ELR (cell line): ENCODE measurements around the gene PI16.

Source experiments
- DNase-seq: peaks from one replicate; pipeline ENCODE4 v3.0.0-alpha.2; 2015; ENCODE audit warnings: low read depth

The PI16 gene

DNA sequence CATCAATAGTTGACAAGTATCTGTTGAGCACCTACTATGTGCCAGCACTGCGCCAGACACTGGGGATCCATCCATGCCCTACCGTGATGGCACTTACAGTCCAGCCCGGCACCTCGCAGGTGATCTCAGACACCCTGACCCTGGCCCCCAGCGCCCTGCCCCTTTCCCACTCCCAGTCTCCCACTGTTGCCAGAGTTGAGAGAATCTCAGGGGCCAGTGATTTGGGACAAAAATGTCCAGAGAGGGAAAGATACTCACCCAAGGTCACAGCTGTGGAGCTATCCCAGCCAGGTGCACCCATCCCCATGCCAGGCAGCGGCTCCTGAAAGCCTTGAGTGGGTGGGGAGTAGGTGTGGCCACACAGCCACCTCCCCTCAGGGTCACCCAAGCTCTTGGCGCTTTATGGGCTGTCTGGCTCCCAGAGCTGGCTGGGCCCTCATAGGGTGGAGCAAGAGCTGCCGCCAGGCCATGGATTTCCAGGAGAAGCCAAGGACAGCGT, 3.3 kb downstream of the PI16 start:
- no peak for DNase-seq

DNA sequence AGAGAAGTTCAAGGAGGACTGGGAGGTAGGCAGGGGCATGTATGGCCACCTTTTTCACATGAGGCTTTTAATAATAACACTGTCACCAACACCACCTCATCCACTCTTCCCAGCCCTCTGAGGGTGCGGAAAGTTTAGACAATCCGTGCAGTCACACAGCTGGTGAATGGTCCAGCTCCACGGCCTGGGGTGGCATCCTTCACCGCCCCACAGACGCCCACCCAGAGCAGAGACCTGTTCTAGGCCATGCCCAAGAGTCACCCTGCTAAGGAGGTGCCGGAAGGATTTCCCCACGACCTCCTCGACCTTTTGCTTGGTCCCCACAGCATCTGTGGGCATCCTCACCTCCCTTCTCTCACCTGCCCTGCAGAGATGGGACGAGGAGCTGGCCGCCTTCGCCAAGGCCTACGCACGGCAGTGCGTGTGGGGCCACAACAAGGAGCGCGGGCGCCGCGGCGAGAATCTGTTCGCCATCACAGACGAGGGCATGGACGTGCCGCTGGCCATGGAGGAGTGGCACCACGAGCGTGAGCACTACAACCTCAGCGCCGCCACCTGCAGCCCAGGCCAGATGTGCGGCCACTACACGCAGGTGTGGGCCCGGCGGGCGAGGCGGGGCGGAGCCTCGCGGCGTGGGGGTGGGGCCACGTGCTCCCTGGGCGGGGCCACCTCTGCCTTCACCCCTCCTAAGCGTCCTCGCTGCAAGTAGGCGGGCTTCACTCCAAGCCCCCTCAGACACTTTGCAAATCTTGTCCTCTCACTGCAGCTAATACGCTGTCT, 4.4 kb downstream of the PI16 start:
- no peak for DNase-seq

DNA sequence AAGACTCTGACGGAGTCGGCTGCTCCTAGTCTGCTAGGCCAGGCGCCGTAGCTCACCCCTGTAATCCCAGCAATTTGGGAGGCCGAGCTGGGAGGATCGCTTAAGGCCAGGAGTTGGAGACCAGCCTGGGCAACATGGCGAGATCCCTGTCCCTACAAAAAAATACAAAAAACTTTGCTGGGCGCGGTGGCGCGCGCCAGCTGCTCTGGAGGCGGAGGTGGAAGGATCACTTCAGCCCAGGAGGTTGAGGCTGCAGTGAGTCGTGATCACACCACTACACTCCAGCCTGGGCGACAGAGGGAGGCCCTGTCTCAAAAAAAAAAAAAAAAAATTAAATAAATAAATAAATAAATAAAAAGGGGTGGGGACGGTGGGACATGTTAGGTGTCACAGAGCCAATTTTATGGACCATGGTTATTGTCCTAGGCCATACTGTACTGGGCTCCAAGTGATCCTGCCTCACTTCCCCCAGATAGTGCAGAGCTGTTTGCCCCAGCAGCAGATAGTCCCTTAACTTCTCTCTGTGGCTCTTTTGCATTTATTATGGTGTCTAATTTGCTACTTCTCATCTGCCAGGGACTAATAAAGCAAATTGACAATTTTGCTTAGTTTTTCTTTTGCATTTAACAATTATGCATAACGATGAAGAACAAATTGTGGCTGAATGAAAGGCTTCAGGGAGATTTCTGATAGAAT, 5.2 kb downstream of the PI16 start:
- DNase-seq: no peak

DNA sequence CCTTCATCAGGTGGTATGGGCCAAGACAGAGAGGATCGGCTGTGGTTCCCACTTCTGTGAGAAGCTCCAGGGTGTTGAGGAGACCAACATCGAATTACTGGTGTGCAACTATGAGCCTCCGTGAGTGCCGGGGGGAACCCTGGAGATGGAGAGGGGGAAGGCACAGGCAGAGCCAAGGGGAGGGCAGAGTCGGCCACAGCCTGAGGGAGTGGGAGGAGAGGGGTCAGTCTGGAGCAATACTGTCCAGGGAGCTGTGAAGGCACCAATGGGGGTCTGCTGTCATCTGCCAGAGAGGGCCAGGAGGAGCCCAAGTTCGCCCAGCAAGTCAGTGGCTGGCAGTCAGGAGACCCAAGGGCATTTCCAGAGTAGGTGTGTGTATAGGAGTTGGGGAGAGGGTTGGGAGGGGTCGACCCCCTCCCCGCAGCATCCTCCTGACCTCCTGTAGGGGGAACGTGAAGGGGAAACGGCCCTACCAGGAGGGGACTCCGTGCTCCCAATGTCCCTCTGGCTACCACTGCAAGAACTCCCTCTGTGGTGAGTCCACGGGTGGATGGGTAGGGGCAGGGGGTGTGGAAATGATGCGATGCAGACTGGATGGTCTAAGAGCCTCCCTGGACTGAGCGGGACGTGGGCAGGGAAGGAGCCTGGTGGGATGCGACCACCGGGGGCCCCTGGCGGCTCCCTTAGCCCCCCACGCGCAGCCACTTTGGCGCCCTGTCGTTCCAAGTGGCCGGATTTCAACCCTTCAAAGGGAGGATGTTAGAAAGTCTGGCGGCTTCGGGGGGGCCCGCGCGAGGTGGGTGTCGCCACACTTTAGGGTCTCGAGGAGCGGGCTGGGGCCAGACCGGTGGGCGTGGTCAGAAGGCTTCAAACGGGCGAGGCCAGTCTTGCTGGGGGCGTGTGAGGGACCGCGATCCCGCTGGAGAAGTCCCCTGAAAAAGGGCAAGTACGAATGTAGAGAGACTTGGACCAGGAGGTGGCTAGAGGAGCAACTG, 7.2 kb downstream of the PI16 start:
- DNase-seq: no peak

DNA sequence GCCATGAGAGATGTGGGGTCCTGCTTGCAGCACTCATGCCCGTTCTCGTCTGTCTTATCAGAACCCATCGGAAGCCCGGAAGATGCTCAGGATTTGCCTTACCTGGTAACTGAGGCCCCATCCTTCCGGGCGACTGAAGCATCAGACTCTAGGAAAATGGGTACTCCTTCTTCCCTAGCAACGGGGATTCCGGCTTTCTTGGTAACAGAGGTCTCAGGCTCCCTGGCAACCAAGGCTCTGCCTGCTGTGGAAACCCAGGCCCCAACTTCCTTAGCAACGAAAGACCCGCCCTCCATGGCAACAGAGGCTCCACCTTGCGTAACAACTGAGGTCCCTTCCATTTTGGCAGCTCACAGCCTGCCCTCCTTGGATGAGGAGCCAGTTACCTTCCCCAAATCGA, 8.3 kb downstream of the PI16 start:
- peak; percentile 34 for DNase-seq

DNA sequence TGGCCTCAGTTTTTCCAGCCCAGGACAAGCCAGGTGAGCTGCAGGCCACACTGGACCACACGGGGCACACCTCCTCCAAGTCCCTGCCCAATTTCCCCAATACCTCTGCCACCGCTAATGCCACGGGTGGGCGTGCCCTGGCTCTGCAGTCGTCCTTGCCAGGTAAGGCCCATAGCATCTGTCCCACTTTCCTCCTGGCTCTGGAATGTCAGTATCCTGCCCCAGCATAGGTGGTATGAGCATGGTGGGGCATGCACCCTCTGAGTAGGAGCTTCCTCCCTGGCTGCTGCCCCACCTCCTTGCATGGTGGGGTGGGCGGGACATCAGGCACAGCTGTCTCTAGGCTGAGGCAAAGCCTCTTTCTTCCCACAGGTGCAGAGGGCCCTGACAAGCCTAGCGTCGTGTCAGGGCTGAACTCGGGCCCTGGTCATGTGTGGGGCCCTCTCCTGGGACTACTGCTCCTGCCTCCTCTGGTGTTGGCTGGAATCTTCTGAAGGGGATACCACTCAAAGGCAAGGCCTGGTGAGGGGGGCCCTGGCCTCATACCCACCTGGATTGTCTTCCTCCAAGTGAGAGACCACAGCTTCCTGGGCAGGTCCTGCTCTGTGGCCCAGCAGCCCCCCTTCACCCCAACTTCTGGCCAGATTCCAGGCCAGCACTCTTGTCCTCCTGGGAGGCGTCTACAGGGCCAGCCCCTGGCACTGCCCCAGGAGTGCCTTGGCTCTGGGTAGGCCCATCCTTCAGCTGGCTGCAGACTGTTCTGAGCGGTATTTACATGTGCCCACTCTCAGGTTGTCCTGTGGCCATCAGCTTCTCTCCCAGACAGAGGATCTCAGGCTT, 9.1 kb downstream of the PI16 start:
- no peak for DNase-seq

DNA sequence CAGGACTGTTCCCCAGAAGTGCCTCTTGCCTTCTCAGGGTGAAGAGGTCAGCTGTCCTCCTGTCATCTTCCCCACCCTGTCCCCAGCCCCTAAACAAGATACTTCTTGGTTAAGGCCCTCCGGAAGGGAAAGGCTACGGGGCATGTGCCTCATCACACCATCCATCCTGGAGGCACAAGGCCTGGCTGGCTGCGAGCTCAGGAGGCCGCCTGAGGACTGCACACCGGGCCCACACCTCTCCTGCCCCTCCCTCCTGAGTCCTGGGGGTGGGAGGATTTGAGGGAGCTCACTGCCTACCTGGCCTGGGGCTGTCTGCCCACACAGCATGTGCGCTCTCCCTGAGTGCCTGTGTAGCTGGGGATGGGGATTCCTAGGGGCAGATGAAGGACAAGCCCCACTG, 9.8 kb downstream of the PI16 start:
- DNase-seq: no peak

DNA sequence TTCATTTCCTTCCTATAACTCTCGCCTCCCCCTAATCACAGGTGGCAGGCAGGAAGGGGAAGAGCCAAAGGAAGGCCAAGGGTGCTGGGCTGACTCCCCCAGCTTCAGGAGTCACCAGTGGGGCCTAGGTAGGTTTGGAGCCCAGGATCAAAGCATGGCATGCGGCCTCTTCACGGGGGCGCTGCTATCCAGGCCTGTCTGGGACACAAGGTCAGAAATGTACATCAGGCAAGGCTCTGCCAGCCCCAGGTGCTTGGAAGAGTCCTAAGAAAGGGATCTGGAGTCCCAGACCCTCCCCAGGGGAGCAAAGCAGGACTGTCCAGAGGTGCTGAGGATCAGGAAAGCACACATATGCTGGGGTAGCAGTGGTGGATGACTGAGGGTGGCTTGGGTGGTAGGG, 10.4 kb downstream of the PI16 start:
- DNase-seq: no peak

DNA sequence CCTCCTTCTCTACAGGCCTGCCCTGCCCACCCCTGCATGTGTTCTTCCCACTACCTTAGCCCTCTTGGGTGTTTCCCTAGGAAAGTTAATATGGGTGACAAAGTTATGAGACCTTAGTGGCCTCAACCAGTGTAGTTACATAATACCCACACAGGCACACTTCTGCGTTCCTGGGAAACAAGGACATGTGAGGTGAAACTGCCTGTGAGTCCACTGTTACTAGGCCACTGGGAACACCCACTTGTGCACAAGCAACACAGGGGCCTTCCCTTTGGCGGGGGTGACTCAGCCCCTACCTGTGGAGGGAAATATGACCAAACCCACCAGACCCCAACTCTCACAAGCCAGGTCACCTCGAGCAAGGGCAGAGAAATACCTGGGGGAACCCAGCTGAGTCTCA, 12.8 kb downstream of the PI16 start:
- DNase-seq: no peak

DNA sequence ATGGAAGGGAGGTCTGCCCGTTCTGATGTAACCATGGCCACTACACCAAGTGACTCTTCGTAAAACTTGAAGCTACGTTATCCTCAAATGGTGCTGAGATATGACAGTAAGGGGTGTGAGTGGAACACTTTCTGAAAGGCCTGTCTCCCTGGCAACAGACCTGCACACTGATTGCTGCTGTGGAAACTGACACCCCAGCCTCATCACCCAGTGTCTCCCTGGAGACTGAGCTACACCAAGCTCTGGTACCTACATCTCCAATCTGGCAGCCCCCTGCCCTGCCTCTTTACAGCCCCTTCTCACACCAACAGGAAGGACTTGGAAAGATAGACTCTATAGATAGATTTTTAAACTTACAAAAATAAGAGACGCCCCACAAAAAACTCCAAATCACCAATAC, 13.2 kb downstream of the PI16 start:
- DNase-seq: no peak

DNA sequence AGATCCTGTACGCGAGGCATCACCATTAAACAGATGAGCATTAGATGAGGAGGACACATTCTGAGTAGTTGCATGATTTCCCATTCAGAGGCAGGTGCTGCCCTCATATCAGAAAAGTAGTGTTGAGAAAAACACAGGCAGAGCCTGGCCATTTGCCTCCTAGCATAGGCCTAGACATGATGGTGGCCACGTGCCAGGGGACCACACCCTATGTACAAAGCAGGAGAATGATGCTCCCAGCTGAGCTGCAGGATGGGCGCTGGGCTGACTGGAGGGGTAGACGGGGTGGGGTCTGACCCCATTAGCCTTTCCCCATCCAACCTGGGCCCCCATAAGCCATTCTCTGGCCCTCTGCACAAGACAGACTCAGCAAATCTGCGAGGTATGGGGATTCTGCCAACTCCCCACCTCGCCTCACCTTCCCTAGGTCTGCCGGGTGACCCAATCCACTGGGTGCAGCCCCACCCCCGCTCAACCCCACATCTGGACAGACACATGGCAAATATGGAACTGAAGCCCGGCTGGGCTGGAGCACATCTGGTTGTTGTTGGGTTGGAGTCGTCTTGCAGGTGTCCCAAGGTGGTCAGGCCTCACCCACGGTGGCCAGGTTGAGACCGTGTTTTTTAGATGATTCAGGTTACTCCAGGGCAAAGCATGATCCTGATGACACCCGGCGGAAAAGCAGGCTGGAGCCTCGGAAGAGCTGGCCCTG, 13.9 kb downstream of the PI16 start:
- DNase-seq: no peak

DNA sequence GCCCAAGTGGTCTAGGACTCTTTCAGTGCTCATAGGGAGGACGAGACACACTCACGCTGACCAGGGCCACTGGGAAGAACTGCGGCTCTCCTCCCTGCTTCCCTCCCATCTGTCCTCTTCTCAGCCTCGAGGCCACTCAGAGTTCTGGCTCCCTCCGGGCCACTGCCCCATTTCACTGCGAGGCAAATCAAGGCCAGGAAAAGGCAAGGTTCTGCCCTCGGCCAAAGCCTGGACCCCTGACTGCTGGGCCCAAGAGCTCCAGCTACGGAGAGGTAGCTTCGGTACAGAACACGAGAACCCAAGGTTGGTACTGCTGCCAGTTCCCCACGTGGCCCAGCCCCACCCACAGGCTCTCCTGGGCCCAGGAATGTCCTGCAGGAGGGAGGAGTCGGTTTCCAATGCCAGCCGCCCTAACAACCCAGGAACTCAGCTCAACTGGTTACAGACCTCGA, 14.7 kb downstream of the PI16 start:
- no peak for DNase-seq

DNA sequence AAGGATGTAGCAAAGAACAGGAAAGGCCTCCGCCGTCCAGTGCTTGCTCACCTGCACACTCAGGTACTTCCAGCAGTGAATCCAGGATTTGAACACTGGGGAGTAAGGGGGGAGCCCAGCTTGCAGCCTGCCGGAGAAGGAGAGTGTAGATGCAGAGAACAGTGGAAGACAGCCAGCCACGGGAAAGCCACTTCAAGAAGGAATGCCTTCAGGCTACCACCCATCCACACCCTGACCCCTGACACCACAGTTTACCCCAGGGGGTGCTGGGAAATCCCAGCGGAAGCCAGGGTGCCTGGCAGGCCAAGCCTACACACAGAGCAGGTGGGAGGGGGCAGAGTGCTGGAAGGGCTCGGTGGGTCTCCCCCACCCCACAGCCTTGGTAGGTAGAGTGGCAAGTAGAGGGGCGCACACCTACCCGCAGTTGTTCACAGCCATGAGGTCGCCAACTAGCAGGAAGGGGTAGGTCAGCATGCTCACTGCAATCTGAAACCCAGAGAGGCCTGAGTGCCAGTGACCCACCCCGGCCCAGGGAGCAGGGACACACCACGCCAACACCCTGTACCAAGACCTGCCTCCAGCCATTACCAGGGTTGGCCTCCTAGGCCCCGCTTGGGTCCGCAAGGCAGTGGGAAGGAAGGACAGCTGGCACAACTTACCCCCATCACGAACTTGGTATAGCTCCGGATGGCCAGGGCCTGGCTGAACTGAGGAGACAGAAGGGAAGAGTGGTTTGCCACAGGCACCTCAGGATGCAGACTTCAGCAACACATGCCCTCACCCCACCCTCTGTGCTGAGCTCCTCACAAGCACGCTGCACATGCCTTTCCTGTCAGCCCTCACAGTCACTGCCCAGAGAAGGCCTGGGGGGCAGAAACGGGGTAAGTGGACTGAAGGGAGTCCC, 15.7 kb downstream of the PI16 start:
- no peak for DNase-seq

DNA sequence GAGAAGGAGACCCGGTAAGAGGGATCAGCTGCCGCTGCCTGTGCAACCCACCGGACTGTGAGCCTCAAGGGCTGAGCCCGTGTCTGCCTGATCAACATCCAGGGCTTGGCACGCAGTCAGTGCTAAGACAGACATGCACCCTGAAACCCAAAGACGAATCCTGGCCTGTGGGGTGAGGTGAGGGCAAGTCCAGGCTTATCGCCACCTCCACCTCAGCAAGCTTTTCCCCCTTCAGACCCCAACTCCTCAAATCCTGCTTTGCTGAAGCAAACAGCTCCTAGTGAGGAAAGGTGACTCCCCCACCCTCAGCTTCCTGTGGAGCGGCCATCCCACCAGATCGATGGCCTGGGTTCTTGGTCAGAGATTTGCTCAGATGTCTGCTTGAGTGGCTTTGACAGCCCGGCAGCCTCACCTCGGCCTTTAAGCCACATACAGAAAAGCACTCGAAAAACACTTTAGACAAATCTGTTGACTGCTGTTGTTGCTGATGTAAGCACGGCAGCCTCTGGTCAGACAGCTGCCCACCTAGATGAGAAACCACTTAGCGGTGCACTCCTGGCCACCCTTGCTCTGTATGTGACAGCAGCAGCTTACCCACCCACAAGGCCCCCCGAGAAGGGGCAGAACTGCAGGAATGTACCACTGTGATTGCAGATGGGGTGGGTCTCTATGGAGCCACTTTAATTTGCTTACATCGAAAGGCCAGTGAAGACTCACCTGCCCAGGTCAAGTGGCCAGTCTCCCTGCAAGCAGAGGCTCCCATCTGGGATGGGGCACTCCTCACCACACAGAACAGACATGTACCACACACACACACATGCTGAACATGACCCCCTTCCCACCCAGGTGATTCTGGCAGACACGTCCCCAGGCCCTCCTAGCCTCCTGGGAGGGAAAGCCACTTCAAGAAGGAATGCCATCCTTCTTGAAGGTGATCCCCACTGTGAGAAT, 16.6 kb downstream of the PI16 start:
- no peak for DNase-seq

DNA sequence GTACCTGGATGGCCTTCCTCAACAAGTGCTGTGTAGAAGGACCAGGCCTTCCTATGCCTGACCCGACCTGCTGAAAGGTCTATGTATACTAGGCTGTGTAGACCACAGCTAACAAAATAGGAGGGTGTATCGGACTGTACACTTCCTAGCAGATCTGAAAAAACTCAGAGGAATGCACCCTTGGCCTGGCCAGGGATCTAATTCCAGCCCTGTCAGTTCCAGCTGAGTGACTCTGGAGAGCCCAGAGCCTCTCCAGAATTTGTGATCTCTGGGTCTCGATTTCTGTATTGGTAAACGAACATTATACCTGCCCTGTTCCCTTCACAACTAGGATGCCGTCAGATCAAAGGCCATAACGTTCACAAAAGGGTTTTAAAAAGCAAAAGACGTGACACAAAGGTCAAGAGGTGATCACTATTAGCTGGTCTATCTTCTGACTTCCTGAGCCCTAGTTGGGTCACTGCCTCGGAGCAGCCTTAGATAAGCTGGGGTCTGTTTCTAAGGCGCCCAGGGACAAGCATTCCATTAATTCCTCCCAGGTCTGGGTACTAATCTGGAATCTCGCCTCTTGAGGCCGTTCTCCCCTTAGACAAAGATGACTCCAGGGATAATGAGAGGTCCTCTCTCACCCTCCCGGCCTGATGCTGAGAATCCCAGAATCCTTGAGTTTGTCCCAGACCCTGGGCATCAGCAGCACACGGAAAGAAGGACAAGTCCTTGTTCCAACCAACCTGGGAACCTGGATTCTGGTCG, 17.6 kb downstream of the PI16 start:
- no peak for DNase-seq

DNA sequence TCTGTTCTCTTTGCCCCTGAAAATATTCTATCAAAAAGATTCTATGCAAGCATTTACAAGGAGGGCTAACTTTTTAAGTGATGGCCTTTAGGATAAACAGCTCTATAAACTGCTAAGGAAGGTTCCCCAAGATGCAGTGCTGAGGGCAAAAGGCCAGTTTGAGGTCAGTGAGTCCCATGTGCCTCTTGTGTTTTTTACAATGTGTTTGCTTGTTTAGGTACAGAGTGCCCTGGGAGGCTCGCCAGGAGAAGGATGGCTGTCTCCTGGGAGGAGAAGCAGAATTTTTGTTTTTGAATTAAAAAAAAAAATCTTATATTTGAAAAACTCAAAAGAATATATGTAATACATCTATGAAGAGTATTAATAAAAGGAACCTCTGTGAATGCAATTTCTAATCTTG, 18.7 kb downstream of the PI16 start:
- no peak for DNase-seq

DNA sequence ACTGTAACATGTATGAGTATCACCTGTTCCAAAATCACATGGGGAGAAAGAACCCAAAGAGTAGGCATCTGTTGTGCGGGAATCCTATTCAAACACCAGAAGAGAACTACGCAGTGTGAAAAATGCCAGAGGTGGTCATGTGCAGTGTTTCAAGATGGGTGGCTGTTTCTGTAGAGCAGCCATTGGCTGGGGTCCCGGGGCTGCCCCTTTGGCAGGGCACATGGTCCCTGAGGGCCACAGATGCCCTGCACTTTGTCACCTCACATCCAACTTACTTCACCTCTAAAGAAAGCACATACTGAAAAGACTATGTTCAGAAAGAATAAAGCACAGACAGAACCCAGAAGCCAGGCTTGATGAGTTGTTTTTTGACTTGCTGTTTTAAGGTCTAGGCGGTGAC, 19.1 kb downstream of the PI16 start:
- DNase-seq: no peak
